Uterus (tissue), 4 donors: Measurements from ENCODE around the gene SH3GL2. TPM values are rescaled to one million over a fixed set of nuclear protein-coding genes. Genes with fewer than 3 reads are reported as not detected.

Experiments used
- DNase-seq, 2 donors: peaks; one replicate each; pipeline ENCODE4 v3.0.0-alpha.2; 2019 to 2020
- H3K27ac ChIP-seq, 2 donors: fragments of 200-600 bp; sonication (generic); 1 replicate in 1 of 2; 2 replicates in 1 of 2; pipeline ENCODE4 v1.5.1; 2016 to 2018
- H3K27me3 ChIP-seq, 2 donors: fragments of 200-600 bp; sonication (generic); one replicate each; pipeline ENCODE4 v1.5.1; 2018 to 2019; ENCODE audit warnings: control low read depth in 1 of 2
- H3K36me3 ChIP-seq, 2 donors: fragments of 200-600 bp; sonication (generic); one replicate each; pipeline ENCODE4 v1.5.1; 2019; ENCODE audit warnings: control low read depth in 1 of 2
- H3K4me1 ChIP-seq, 2 donors: fragments of 200-600 bp; sonication (generic); one replicate each; pipeline ENCODE4 v1.5.1; 2018 to 2019; ENCODE audit warnings: control low read depth in 1 of 2
- H3K4me3 ChIP-seq, 2 donors: fragments of 200-600 bp; sonication (generic); 1 replicate in 1 of 2; 2 replicates in 1 of 2; pipeline ENCODE4 v1.5.1; 2018 to 2019; ENCODE audit warnings: mild to moderate bottlenecking in 1 of 2
- H3K9me3 ChIP-seq, 2 donors: fragments of 200-600 bp; sonication (generic); one replicate each; pipeline ENCODE4 v1.5.1; 2019; ENCODE audit warnings: control low read depth in 1 of 2
- CTCF ChIP-seq, 4 experiments: fragments of 200-600 bp in 2 of 4; fragments of 450-650 bp in 2 of 4; sonication (generic) in 2 of 4; IDR thresholded peaks; one replicate each; pipeline ENCODE4 v1.5.1; 2016 to 2019; ENCODE audit warnings: antibody characterized with exemption in 4 of 4, mild to moderate bottlenecking in 2 of 4, moderate library complexity in 1 of 4
- POLR2A ChIP-seq, 2 donors: fragments of 450-650 bp; IDR thresholded peaks; one replicate each; pipeline ENCODE4 v1.6.1; 2016; ENCODE audit warnings: antibody characterized with exemption in 2 of 2, mild to moderate bottlenecking in 1 of 2, moderate library complexity in 1 of 2
- intact Hi-C: fragments of 100-400 bp; cut with DNase I; formaldehyde crosslinking; loops from one replicate; pipeline ENCODE4 v1.15.1; 2023; ENCODE audit warnings: low total_unique reads
- total RNA-seq, 4 donors: library from RNA; depleted of rRNA in 3 of 4; stranded (reverse); fragments of >200 nt in 3 of 4; gene quantifications; one replicate each; pipeline versions ENCODE4 v1.1.0 to v1.2.4, GENCODE V29; 2014 to 2023
- donor health status: DM: yes; HTN: yes; CAD: no.

Gene SH3GL2
- total RNA-seq, 4 donors from 2014 or later, result 2.4 to 7.0 (median 2.4) TPM; not detected in 1

GRCh38 chr9:17731308-17731707, 152.4 kb downstream of the SH3GL2 start:
- TF ChIP-seq POLR2A (IDR thresholded peaks at IDR 0.05), result no peak
- TF ChIP-seq CTCF (IDR thresholded peaks at IDR 0.05), result no peak
- DNase-seq, result no peak
- intact Hi-C loops, result no loop called here

GRCh38 chr9:17734674-17735073, 155.8 kb downstream of the SH3GL2 start:
- DNase-seq, result no peak
- no peak for TF ChIP-seq CTCF (IDR thresholded peaks at IDR 0.05)
- no peak for TF ChIP-seq POLR2A (IDR thresholded peaks at IDR 0.05)
- intact Hi-C loops, result no loop called here
- Histone ChIP-seq H3K4me1 (no peaks in the 10 kb centered on the region), H3K36me3 (no peaks in the 10 kb centered on the region), H3K4me3 (no peak overlapping the region), H3K9me3 (no peaks in the 10 kb centered on the region), H3K27me3 (no peaks in the 10 kb centered on the region), H3K27ac (no peak overlapping the region)

More at GRCh38 chr9:17731308-17731707, 152.4 kb downstream of the SH3GL2 start:
- Histone ChIP-seq H3K9me3 (no peaks in the 10 kb centered on the region), H3K27me3 (no peaks in the 10 kb centered on the region), H3K27ac (no peak overlapping the region), H3K4me3 (no peak overlapping the region), H3K4me1 (no peaks in the 10 kb centered on the region), H3K36me3 (no peaks in the 10 kb centered on the region)

- DNase-seq, result no peak
- intact Hi-C loops, result no loop called here
- no peak for TF ChIP-seq POLR2A (IDR thresholded peaks at IDR 0.05)
- TF ChIP-seq CTCF (IDR thresholded peaks at IDR 0.05), result no peak
These were observed 157.0 kb downstream of the SH3GL2 start for GRCh38 chr9:17735859-17736258.

GRCh38 chr9:17739022-17739421, 160.2 kb downstream of the SH3GL2 start:
- H3K36me3 ChIP-seq, result no peaks in the 10 kb centered on the region
- no peaks in the 10 kb centered on the region for H3K27me3 ChIP-seq
- no peaks in the 10 kb centered on the region for H3K9me3 ChIP-seq
- intact Hi-C loops, result no loop called here
- H3K4me3 ChIP-seq, result no peak overlapping the region
- H3K4me1 ChIP-seq, result no peaks in the 10 kb centered on the region
- TF ChIP-seq POLR2A (IDR thresholded peaks at IDR 0.05), result no peak
- no peak for TF ChIP-seq CTCF (IDR thresholded peaks at IDR 0.05)
- no peak for DNase-seq
- H3K27ac ChIP-seq, result no peak overlapping the region

More at GRCh38 chr9:17735859-17736258, 157.0 kb downstream of the SH3GL2 start:
- Histone ChIP-seq H3K27ac (no peak overlapping the region), H3K9me3 (no peaks in the 10 kb centered on the region), H3K4me3 (no peak overlapping the region), H3K36me3 (no peaks in the 10 kb centered on the region), H3K4me1 (no peaks in the 10 kb centered on the region), H3K27me3 (no peaks in the 10 kb centered on the region)

GRCh38 chr9:17739736-17740135, 160.9 kb downstream of the SH3GL2 start:
- no peaks in the 10 kb centered on the region for H3K4me1 ChIP-seq
- no peaks in the 10 kb centered on the region for H3K27me3 ChIP-seq
- intact Hi-C loops, result no loop called here
- no peaks in the 10 kb centered on the region for H3K36me3 ChIP-seq
- TF ChIP-seq CTCF (IDR thresholded peaks at IDR 0.05), result no peak
- TF ChIP-seq POLR2A (IDR thresholded peaks at IDR 0.05), result no peak
- H3K9me3 ChIP-seq, result no peaks in the 10 kb centered on the region
- no peak overlapping the region for H3K27ac ChIP-seq
- DNase-seq, result no peak
- H3K4me3 ChIP-seq, result no peak overlapping the region
